Spleen (tissue), 11 donors: ENCODE measurements around the gene TNRC6B. TPM values are rescaled to one million over a fixed set of nuclear protein-coding genes. Genes with fewer than 3 reads are reported as not detected.

ENCODE experiments used
- DNase-seq: peaks from one replicate; pipeline ENCODE4 v3.0.0-alpha.2; 2020
- H3K27ac ChIP-seq, 8 donors: fragments of 200-600 bp; sonication (generic) in 7 of 8; 1 replicate in 4 of 8; 2 replicates in 4 of 8; pipeline versions ENCODE4 v1.5.0 to v1.8.0; 2016 to 2021; ENCODE audit warnings: inconsistent platforms in 4 of 8, mild to moderate bottlenecking in 4 of 8, moderate library complexity in 1 of 8
- H3K27me3 ChIP-seq, 7 donors: fragments of 200-600 bp; sonication (generic) in 6 of 7; replicated peaks in 1 of 7; 1 replicate in 4 of 7; 2 replicates in 3 of 7; pipeline versions ENCODE4 v1.5.0 to v1.8.0; 2016 to 2021; ENCODE audit warnings: inconsistent platforms in 3 of 7, mild to moderate bottlenecking in 1 of 7
- H3K36me3 ChIP-seq, 6 donors: fragments of 200-600 bp; sonication (generic) in 5 of 6; 1 replicate in 4 of 6; 2 replicates in 2 of 6; pipeline versions ENCODE4 v1.5.0 to v1.8.0; 2016 to 2021; ENCODE audit warnings: inconsistent platforms in 2 of 6
- H3K4me1 ChIP-seq, 6 donors: fragments of 200-600 bp; sonication (generic) in 5 of 6; 1 replicate in 3 of 6; 2 replicates in 3 of 6; pipeline versions ENCODE4 v1.5.0 to v1.8.0; 2016 to 2021; ENCODE audit warnings: inconsistent platforms in 3 of 6
- H3K4me3 ChIP-seq, 8 donors: fragments of 200-600 bp; sonication (generic) in 7 of 8; 1 replicate in 4 of 8; 2 replicates in 4 of 8; pipeline versions ENCODE4 v1.5.0 to v1.8.0; 2016 to 2021; ENCODE audit warnings: inconsistent platforms in 4 of 8, mild to moderate bottlenecking in 4 of 8, moderate library complexity in 2 of 8
- H3K9me3 ChIP-seq, 8 donors: fragments of 200-600 bp; sonication (generic) in 7 of 8; 1 replicate in 4 of 8; 2 replicates in 4 of 8; pipeline versions ENCODE4 v1.5.0 to v1.8.0; 2016 to 2021; ENCODE audit warnings: inconsistent platforms in 4 of 8
- CTCF ChIP-seq, 11 experiments: fragments of 200-600 bp in 7 of 11; fragments of 450-650 bp in 4 of 11; sonication (generic) in 4 of 11; IDR thresholded peaks in 8 of 11; conservative IDR thresholded peaks in 3 of 11; 1 replicate in 7 of 11; 2 replicates in 4 of 11; pipeline versions ENCODE4 v1.4.0 to v1.8.0; 2016 to 2021; ENCODE audit warnings: antibody characterized with exemption in 11 of 11, inconsistent platforms in 4 of 11, mild to moderate bottlenecking in 1 of 11
- POLR2A ChIP-seq, 3 donors: fragments of 450-650 bp; IDR thresholded peaks; one replicate each; pipeline ENCODE4 v1.5.1; 2017; ENCODE audit warnings: antibody characterized with exemption in 3 of 3, mild to moderate bottlenecking in 1 of 3
- POLR2AphosphoS5 ChIP-seq, 3 donors: sonication (generic); formaldehyde crosslinking; IDR thresholded peaks; one replicate each; pipeline ENCODE4 v1.5.1; 2017; ENCODE audit warnings: antibody characterized with exemption in 3 of 3
- whole genome bisulfite sequencing, 5 donors: extraction: QIAGEN DNeasy Blood & Tissue Kit in 3 of 5; methylation state at CpG; one replicate each; pipeline versions ENCODE4 v1.1.5 to v1.1.7; 2013 to 2018; 5-methylcytosine and 5-hydroxymethylcytosine counted together
- intact Hi-C: fragments of 100-400 bp; cut with DNase I; formaldehyde crosslinking; loops from one replicate; pipeline ENCODE4 v1.15.0; 2023; ENCODE audit warnings: low total_unique reads
- polyA plus RNA-seq, 3 donors: library from polyadenylated mRNA; stranded (reverse); fragments of 200-250 nt; gene quantifications; one replicate each; pipeline ENCODE4 v1.2.1, GENCODE V29; 2013
- total RNA-seq, 7 donors: library from RNA; depleted of rRNA in 3 of 7; stranded (reverse); fragments of >200 nt in 3 of 7; fragmentation: NEBNext Ultra II Directional in 4 of 7; extraction: Animal tissue kit (Norgen Biotek cat#: 25700) in 4 of 7; gene quantifications; one replicate each; pipeline versions ENCODE4 v1.1.0 to v1.2.1, GENCODE V29; 2016 to 2021
- donor health status: healthy with polysubstance abuse.
- donor health status: DM: no; HTN: no; CAD: no; lungs with moderate emphysema.
- donor health status: DM: no; HTN: no; CAD: no.
- donor health status: Bipolar disorder and iron deficiency.
- donor health status: healthy.
- donor health status: DM: no; HTN: no; CAD: no.
- donor health status: DM: yes; HTN: yes; CAD: no.

The TNRC6B gene
- total and polyA plus RNA-seq, 10 donors = 1.2 to 221 (median 95.3) TPM

GRCh38 chr22:40334899-40335298 lies 157.2 kb downstream of the TNRC6B start:
- no peak overlapping the region for H3K4me3 ChIP-seq
- no peaks in the 10 kb centered on the region for H3K9me3 ChIP-seq
- no peak for DNase-seq
- peak overlapping the region in 6 of 8 donors; percentile 27 to 62 (median 53) for H3K27ac ChIP-seq
- no peak for TF ChIP-seq CTCF (IDR thresholded peaks at IDR 0.05 in 8 of 11, conservative IDR thresholded peaks at IDR 0.05 in 3 of 11)
- peaks cover 18 to 74% (median 35%) of the 10 kb centered on the region in 6 donors for H3K4me1 ChIP-seq
- intact Hi-C loops = no loop called here
- 9 to 16% (median 12%) methylated on average over 2 of the region's 2 CpGs for WGBS, 5 donors
- H3K36me3 ChIP-seq = peaks cover 0 to 48% (median 9%) of the 10 kb centered on the region in 6 donors
- H3K27me3 ChIP-seq = no peaks in the 10 kb centered on the region

- Histone ChIP-seq H3K9me3 (no peaks in the 10 kb centered on the region), H3K36me3 (peaks cover 0 to 43% (median 9%) of the 10 kb centered on the region in 6 donors), H3K27me3 (no peaks in the 10 kb centered on the region), H3K27ac (peak overlapping the region in 4 of 8 donors; percentile 48 to 62 (median 54)), H3K4me1 (peaks cover 18 to 69% (median 32%) of the 10 kb centered on the region in 6 donors), H3K4me3 (no peak overlapping the region)
- TF ChIP-seq CTCF (IDR thresholded peaks at IDR 0.05 in 8 of 11, conservative IDR thresholded peaks at IDR 0.05 in 3 of 11) (no peak), POLR2A (IDR thresholded peaks at IDR 0.05) (no peak), POLR2AphosphoS5 (IDR thresholded peaks at IDR 0.05) (no peak)
- no peak for DNase-seq
- intact Hi-C loops = no loop called here
- 19 to 51% (median 30%) methylated on average over 2 of the region's 2 CpGs for WGBS, 5 donors
These were observed 157.6 kb downstream of the TNRC6B start for GRCh38 chr22:40335358-40335757.

GRCh38 chr22:40340044-40340443 lies 162.3 kb downstream of the TNRC6B start:
- no peaks in the 10 kb centered on the region for H3K9me3 ChIP-seq
- no peak for DNase-seq
- H3K27ac ChIP-seq = no peak overlapping the region
- peaks cover 13 to 51% (median 22%) of the 10 kb centered on the region in 6 donors for H3K4me1 ChIP-seq
- peaks cover 0 to 9% (median 0%) of the 10 kb centered on the region in 6 donors for H3K36me3 ChIP-seq
- 89 to 97% (median 94%) methylated on average over 5 of the region's 5 CpGs for WGBS, 5 donors
- TF ChIP-seq POLR2A (IDR thresholded peaks at IDR 0.05) (no peak), POLR2AphosphoS5 (IDR thresholded peaks at IDR 0.05) (no peak), CTCF (IDR thresholded peaks at IDR 0.05 in 8 of 11, conservative IDR thresholded peaks at IDR 0.05 in 3 of 11) (no peak)
- H3K27me3 ChIP-seq = no peaks in the 10 kb centered on the region
- no peak overlapping the region for H3K4me3 ChIP-seq
- intact Hi-C loops = loop anchor here (10.0 kb wide), 3 partner anchors 55 to 295 kb away; partner anchors contain the start of gene TNRC6B

- no peak for TF ChIP-seq POLR2A (IDR thresholded peaks at IDR 0.05)
- no peak for TF ChIP-seq CTCF (IDR thresholded peaks at IDR 0.05 in 8 of 11, conservative IDR thresholded peaks at IDR 0.05 in 3 of 11)
- no peak for TF ChIP-seq POLR2AphosphoS5 (IDR thresholded peaks at IDR 0.05)
- H3K4me1 ChIP-seq = peaks cover 8 to 46% (median 12%) of the 10 kb centered on the region in 6 donors
- H3K4me3 ChIP-seq = no peak overlapping the region
- H3K27me3 ChIP-seq = no peaks in the 10 kb centered on the region
- intact Hi-C loops = loop anchor here (10.0 kb wide), 3 partner anchors 57 to 297 kb away; partner anchors contain the start of gene TNRC6B
- peak overlapping the region in 1 of 8 donors; percentile 3 for H3K27ac ChIP-seq
- WGBS, 5 donors = 38 to 46% (median 42%) methylated on average over 4 of the region's 4 CpGs
- peaks cover 0 to 9% (median 0%) of the 10 kb centered on the region in 6 donors for H3K36me3 ChIP-seq
- no peak for DNase-seq
- no peaks in the 10 kb centered on the region for H3K9me3 ChIP-seq
These were observed 163.9 kb downstream of the TNRC6B start for GRCh38 chr22:40341604-40342003.
